ENCODE measurements around the gene ACOT11.
A peak's percentile ranks its signal among the peaks of the same experiment; 100 is the strongest.

ACOT11 gene

DNA sequence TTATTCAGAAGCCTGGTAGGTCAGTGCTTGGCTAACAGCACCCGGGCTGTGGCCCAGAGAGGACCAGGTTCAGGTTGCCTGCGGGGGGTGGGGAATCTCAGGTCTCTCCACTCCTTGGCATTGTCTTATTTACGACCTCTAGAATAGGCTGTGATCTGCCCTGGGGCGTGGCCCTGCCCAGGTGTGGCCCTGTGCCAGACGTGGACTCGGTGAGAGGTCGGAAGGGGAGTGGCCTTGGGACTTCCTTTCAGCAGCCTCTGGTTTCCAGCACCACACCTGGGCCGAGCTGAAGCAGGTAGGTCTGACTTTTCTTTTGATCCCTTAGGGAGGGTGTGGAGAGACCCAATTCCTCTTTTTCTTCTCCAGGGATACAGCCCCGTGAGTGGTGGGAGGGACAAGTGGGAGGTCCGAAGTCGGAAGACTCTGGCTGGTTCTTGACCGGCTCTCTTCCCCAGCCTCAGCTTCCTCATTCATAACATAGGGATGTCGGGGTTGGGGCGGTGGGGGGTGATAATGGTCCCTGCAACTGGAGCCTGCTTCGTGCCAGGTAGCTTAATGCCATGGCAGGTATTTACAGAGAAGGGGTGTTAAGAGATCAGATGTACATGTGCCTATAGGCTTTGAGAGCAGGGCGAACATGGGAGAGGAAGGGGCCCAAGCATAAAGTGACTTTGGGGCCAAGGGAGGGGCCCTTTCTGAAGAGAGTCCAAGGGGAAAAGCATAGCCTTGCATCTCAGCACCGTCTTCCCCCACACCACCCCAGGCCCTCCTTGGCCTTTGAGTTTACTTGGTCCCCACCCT, 16.5 kb downstream of the ACOT11 start:
- no peak for DNase-seq (ENCODE audit: low spot score)

DNA sequence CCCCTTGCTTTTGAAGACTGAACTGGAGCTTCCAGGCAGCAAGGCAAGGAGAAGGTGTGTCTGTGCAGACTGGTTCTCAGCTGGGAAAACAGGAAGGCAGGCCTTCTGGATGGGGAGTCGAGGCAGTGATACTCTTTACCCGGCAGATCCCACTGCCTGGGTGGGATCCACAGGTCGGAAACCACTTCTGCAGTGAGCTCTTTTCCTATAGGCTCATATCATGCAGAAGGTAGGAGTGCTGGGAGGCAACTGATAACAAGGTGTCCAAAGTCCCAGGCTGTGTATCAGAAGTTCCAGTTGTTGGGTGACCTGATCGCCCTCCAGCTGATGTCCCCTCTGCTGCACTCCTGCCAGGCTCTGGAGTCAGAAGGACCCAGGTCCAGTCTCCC, 17.1 kb downstream of the ACOT11 start:
- DNase-seq (ENCODE audit: low spot score) = no peak

DNA sequence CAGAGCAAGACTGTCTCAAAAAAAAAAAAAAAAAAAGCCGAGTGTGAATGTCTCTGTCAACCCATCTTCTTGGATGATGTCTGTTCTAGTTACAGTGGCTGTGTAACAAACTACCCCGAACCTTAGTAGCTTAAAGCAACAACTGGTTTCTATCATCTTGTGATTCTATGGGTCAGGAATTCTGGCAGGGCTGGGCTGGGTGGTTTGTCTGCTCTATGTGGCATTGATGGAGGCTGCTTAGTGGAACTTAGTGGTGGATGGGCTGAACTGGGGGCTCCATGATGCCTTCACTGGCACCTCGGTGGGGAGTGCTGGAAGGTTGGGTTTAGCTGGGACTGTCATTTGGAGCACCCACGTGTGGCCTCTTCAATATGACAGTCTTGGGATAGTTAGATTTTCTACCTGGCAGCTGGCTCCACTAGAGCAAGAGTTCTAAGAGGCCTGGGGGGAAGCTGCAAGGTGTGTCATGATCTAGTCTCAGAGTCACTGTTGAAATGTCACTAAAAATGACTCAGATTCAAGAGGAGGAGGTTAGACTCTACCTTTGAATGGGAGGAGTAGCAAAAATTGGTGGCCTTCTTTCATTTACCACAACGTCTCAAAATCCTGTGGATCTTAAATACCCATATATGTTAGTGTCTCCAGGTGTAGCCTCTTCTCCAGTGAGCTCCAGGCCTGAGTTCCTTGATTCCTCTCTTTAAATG, 18.6 kb downstream of the ACOT11 start:
- DNase-seq (ENCODE audit: low spot score) = no peak

DNA sequence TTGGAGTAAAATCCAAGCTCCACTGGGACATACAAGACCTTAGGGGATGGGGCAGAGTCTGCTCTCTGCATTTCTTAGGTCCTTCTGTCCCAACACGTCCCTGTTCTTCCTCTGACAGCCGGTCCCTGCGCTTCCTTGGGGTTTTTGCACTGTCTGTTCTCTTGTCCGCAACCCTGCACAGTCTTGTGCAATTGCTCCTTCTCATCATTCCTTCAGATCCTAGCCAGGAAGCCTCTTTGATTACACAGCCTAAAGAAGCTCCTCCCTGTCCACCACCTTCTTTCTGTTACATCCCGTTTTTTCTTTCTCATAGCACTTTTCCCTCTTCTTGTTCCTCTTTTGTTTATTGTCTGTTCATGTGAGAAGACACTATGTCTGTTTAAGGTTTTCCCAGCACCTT, 19.9 kb downstream of the ACOT11 start:
- no peak for DNase-seq (ENCODE audit: low spot score)

DNA sequence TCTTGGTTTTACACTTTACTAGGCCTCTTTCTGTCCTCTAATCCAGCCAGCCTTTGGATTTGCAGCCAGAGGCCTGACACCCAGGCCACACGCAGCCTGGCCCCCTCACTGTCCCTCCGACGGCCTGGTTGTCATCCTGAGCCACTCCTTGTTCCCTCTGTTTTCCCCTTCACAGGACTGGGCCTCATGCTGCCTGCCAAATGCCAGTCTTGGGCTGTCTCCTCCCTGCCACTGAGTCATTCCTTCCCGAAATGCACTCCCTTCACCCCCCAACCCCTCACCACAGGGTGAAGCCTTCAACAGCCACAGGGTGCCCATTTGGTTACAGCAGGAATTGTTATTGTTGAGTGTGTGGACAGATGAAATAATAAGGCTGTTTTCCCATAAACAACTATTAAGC, 21.3 kb downstream of the ACOT11 start:
- no peak for DNase-seq (ENCODE audit: low spot score)

DNA sequence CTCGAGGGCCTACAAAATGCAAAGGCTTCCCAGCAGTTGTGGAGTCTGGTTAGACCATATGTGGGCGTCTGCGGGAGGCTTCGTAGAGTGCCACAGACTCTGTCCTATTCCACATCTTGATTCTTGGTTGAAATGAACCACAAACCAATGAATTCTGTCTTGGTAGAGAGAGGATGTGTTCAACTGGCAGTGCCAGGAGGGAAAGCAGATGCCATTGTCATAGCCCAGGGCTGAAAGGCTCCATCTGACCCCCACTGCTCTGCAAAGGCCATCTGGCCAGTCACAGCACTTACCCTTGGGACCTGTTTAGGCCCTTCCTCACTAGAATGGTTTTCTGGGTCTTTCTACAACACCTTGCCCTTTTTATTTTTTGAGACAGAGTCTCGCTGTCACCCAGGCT, 22.1 kb downstream of the ACOT11 start:
- DNase-seq (ENCODE audit: low spot score) = no peak

DNA sequence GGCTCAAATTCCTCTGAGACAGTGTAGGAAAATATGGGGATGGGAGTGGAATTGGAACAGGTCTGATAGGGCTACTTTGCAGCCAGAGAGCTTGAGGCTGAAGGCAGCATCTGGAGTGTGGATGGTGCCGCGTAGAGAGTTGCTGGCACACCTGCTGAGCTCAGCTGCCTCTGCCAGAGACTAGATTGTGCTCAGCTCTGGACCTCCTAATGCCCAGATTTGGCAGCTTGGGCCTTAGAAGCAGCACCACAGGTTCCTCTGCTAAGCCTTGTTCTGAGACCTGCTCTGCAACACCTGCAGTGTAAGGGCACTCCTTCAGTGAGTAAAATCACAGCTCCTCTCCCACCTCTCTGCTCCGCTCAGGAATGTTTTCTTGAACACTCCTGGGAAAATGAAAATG, 23.3 kb downstream of the ACOT11 start:
- no peak for DNase-seq (ENCODE audit: low spot score)

DNA sequence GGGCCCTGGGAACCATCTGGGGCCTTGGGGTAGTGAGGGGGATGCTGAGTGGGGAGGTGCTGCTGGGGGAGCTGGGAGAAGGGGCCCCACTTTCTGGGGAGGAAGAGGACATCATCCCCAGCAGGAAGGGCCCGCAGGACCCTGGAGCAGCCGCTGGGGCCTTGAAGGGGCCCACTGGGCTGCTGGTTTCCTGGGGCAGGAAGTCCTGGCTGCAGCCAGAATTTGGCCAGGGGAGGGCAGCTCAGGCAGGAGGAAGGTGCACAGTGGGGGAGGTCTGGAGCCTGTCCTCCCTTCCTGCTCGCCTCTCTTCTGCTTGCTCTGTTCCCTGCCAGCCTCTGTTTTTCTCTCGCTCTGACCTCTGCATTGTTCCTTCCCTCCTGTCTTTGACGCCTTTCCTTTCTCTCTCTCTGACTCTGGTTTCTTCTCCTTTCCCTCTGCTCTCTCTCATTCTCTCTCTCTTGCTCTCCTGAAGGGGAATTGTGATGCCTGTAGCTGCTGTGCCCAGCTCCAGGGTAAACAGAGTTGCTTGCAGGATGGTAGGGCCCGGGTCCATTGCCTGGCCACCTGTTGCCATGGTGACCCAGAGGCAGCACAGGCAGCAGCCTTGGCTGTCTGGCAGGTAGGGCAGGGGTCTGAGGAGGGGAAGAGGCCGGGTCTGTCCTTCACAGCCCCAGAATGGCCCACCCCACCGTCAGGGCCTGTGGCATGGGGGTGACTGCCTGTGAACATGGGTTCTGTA, 23.9 kb downstream of the ACOT11 start:
- no peak for DNase-seq (ENCODE audit: low spot score)

DNA sequence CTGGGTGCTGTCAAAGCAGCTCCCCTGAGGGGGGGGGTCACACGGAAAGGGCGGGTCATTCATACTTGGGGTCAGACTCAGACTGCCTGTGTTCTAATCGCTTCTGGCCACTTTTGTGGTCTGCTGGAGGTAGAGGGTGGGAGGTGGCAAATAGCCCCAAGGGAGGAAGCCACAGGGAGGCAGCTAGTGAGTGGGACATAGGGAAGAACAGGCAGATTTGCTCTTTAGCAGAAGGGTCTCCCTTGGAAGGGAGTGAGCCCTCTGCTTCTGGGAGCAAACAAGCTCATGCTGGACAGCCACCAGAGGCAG, 24.5 kb downstream of the ACOT11 start:
- no peak for DNase-seq (ENCODE audit: low spot score)

DNA sequence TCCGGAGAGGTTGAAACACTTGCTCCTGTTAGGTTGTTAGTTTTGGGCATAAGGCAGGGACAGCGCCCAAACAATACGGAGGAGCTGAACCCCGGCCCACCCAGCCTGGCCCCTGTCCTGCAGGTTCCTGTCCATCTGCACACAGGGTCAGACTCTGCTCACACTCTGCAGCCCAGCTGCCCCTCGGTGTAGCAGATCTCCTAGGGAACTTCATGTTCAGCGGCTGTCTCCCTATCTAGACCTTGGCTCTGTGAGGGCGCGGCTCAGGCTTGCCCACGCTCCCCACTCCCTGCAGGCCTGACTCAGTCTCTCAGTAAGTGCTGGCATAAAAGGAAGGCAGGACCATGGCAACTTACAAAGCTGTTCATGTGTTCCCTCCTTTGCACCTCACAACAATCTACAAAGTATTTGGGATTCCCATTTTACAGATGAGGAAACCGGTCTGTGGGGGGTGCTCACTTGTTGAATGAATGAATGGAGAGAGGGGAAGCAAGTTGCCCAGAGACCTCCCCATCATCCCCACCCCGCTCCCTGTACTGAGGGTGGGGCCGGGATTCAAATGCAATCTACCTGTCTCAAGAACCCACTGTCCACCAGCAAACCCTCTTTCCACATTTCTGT, 26.2 kb downstream of the ACOT11 start:
- no peak for DNase-seq (ENCODE audit: low spot score)

DNA sequence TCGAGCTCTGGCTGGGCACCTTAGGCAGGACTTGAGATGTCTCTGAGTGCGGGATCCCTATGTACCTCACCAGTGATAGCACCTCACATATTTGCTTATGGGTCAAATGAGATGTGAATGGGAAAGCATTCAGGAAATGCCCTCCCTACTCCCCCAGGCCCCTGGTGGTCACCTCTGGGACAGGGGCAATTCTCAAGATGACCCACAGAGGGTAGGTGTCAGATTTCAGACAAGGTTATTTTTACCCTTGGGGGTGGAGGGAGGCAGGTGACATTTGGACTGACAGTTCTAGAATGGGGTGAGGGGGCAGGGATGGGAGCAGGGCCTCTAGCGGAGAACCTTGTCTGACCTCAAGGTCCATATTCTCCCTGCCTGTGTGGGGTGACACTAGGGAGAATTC, 27.1 kb downstream of the ACOT11 start:
- no peak for DNase-seq (ENCODE audit: low spot score)

DNA sequence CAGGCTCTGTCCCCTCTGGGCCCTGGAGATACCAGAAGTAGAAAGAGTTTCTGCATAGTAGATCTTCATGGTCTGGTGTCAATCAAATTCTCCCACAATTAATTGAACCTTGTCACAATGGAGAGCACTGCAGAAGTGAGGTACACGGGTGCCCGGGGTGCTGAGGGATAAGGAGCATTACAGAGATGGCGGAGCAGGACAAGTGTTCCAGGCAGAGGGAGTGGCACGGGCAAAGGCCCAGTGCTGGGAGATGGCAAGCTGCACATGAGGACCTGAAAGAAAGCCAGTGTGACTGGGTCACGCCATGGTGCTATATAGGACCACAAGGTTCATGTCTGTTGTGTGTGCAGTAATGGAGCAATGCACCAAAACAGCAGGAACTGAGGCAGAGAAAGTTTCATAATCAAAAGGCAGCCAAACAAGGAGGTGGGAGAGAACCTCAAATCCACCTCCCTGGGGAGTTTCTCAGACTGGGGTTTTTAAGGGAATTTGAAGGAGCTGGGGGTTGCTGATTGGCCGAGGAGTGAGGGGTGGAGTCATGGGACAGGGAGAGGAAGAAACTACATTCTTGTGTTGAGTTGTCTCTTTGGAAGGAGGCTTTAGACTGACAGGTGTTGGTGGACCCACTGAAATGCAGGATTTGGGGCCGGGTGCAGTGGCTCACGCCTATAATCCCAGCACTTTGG, 27.7 kb downstream of the ACOT11 start:
- DNase-seq (ENCODE audit: low spot score) = no peak

DNA sequence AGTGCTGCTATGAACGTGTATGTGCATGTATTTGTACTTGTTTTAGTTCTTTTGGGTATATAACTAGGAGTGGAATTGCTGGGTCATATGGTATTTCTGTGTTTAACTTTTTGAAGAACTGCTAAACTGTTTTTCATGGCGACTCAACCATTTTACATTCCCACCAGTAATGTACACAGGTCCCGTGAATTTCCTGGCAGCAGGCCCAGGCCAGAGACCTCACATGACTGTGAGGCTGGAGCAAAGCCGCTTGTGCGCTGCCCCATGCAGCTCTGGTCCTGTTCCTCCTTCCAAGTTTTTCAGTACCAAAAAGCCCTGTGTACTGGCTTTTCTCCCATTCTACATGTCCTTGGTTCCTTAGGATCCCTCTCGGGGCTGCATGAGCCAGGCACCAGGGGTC, 29.6 kb downstream of the ACOT11 start:
- DNase-seq (ENCODE audit: low spot score) = no peak

DNA sequence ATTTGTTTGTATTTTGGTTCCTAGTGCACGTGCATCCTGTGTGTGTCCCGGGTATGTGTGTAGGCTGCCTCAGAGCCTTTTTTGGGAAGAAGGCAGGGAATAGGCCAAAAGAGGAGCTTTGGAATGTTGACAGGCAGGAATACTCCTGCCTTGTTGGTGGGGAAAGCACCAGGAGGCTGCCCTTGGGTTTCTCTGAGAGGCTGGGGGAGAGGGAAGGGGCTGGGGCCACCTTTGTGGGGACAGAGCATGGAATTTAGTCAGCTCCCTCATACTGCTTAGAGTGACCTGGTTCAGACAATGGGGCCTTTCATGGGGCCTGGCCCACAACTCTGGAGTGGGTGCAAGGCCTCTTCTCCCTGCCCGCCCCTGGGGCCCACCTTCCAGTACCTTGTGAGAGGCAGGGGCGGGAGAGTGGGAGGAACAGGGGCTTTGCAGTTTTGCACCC, 31.3 kb downstream of the ACOT11 start:
- no peak for DNase-seq (ENCODE audit: low spot score)

DNA sequence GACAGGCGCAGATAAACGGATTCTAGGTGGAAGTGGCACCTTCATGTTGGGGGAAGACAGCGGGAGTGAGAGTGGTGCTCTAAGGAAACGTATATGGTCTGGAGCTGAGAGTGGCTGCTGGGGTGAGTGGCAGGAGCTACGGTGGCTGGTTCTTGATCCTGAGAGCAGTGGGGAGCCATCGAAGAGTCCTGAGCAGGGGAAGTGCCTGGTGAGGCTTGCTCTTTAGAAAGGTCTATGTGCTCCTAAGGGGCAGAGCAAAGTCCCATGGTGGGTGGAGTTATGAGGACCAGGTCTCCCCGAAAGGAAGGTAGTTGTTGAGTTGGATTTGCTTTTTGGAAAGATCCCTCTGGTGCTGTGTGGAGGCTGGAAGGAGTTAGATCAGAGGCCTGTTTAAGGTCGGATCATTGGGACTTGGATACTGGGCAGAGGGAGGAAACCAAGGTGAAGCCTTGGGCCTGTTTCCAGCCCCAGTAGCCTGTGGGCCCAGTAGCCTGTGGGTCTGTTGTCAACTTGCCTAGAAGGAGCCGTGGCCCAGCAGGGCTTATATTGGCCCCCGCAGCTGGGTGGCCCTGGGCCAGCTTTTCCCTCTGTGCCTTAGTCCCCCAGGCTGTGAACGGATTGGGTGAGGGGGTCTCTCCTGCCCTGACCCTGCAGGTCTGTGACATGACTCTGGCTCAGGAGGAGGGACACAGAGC, 33.0 kb downstream of the ACOT11 start:
- no peak for DNase-seq (ENCODE audit: low spot score)

DNA sequence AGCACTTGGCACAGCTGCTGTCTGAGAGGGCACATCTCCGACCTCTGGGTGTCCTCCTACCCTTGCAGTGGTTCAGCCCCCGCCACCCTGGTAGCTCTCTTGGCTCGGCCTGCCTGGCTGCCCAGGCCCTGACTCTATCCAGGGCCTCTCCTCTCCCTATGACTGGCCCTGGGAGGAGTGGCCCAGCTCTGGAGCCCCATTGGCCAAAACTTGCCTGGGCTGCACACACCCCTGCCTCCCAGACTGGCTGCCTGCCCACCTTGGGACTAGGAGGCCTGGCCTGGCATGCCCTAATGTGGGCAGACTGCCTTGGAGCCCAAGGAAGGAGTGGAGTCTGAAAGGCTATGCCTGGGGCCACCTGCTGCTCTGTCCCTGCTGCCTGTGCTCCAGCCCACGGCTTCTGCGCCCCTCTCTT, 33.6 kb downstream of the ACOT11 start:
- peak; percentile 34 for DNase-seq (ENCODE audit: low spot score)

DNA sequence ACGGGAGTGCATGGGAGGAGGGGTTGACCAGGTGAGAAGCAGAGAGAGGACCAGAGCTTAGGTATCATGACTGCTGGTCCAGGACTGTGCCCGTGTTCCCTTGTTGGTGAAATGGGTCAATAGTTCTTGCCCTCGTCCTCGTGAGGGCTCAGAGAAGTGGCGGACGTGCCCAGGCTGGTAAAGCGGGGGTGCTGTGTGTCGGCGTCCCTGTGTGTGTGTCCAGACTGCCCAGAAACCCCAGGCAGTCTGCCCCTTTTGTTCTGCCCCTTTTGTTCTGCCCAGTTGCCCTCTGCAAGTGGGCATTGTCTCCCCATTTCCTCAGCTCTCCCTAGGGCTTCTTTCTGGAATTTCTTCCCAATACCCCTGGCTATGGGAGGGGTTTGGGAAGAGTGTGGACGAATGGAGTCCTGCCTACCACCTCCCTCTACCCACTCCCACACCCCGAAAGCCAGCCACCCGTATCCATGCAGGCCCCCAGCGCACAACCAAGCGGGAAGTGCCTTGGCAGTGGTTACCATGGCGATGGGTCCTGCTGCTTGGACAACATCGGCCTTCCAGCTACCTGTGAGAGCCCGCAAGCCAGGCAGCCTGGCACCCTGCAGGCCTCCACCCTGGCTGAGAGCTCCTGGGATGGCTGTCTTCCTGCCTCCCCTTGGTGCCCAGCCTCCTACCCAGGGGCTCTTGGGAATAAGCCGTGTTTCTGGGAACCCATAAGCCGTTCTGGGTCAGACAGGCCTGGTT, 34.7 kb downstream of the ACOT11 start:
- DNase-seq (ENCODE audit: low spot score) = no peak

DNA sequence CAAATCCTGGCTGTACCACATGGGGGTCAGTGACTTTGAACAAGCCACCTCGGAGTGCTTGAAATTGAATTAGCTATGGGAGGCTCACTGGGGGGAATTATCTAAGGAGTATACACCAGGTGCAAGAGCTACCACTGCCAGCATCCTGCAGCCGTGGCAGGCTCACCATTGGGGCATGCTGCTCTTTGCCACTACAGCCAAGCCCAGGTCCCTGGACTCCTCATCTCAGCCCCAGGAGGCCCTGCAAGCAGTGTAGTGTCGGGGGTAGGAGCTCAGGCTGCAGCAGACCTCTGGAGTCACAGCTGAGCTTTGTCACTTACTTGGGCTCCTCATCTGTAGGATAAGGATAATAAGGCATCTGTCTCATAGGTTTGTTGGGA, 35.3 kb downstream of the ACOT11 start:
- DNase-seq (ENCODE audit: low spot score) = no peak

DNA sequence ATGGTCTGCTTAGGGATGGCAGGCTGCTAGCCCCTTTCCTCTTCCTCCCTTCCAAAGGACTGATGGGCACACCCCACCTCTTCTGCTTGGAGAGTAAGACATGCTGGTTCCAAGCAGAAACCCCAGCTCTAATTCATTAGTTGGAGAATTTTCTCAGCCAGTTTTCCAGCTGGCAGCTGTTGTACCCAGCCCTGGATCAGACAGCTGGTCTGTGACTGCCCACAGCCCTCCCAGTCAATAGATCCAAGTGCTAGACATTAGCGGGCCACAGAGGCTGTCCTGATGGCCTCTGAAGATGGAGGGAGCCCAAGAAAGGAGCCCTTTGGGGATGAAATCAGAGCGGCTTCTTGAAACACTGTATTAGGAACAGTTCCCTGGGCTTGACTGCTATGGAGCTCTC, 35.8 kb downstream of the ACOT11 start:
- no peak for DNase-seq (ENCODE audit: low spot score)

DNA sequence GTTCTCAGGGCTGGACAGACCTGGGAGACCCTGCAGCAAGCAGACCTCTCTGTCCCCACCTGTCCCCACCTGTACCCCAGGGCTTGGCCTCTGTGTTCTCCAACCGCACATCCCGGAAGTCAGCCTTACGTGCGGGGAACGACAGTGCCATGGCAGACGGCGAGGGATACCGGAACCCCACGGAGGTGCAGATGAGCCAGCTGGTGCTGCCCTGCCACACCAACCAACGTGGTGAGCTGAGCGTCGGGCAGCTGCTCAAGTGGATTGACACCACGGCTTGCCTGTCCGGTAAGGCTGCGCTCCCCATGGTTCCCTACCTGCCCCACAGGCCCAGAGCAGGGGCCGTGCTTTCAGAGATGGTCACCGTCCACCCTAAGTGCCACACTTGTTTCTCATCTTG, 36.5 kb downstream of the ACOT11 start:
- DNase-seq (ENCODE audit: low spot score) = no peak
